Measurements from ENCODE around the gene DMRT2.

Gene DMRT2

GRCh38 chr9:1094749-1095148 lies 44.6 kb downstream of the DMRT2 start:
- no peak for DNase-seq (ENCODE audit: low read depth in 2 of 2)

GRCh38 chr9:1096155-1096964 lies 46.2 kb downstream of the DMRT2 start:
- no peak for DNase-seq (ENCODE audit: low read depth in 2 of 2)

DNA sequence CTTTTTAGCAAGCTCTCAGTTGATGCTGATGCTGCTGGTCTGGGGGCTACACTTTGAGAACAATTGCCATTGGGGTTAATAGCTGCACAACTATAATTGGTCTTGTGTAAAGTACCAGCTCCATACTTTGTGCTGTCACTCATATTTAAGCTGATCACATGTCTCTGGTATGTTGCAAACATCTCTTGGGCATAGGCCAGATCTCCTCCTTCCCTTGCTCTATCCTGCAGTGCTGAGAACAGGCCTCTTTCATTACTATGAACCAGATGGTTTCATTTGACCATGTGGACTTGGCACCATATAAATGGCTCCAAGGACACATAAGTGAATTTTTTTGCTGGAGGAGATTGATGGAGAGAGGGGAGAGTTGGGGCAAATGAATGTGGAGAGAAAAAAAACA lies 48.4 kb downstream of the DMRT2 start:
- DNase-seq (ENCODE audit: low read depth in 2 of 2): no peak

DNA sequence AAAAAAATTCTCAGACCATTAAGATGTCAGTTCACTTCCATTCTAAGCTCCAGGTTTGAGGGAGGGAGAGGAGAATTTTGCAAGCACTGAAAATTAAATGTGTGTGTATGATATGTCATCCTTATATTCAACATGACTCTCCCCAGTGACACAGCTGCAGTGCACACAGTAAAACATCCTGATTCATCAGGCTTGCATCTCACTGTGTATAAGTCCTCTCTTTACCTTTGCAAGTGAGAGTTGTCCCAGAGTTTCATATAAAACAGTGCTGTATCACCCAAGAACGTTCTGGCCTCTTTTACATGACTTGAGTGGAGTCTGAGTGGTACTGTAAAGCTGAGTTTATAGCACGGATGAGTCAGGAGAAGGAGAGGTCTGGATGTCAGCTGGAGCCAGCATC lies 50.0 kb downstream of the DMRT2 start:
- DNase-seq (ENCODE audit: low read depth in 2 of 2): no peak

GRCh38 chr9:1100945-1101344 lies 50.8 kb downstream of the DMRT2 start:
- peak; percentile 11 to 16 for DNase-seq (ENCODE audit: low read depth in 2 of 2)

DNA sequence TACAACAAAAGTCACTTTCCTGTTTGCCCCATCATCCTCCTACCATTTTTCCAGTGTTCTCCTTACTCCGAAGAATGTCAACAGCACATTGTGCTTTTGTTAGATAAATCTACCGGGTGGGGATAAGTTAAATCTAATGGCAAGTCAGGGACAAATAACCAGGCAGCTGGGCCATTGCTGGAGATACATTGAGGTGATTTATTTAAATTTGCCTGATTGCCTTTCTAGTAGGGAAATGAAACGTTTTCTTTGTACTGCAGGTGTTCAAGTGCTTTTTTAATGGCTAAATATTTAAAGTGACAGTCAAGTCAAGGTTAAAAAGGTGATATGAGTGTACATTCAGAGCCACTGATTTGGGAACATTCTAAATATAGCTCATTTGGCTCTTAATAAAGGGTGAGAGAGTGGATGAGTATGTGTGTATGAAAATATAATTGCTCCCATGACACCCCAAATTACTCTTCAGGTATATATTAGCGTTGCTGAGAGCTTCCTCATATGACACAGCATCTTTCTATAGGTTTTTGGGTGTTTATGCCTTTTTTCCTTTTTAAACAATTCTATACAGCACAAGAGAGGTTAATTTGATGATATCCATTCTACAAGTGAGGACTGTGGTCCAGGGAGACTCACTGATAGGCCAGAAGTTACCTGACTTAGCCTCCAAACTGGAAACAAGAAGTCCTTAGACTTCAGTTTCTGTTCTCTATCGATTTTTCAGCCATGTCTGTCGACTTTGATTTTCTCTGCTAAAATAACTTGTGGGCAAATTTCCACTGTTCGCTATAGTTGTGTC lies 51.9 kb downstream of the DMRT2 start:
- no peak for DNase-seq (ENCODE audit: low read depth in 2 of 2)

DNA sequence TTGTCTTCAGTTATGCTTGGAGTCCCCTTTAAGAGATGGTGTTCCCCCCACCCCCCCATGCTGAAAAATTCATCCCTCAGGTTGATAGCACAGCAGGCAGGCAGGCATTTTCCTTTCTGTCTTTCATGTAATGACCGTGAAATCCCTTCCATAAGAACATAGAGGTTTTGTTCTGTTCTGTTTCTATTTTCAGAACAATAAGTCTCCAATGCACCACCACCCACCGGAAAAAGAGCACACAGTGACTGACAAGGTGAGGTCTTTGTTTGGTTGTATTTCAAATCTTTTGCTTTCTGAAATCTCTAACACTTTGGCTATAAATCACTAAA lies 52.4 kb downstream of the DMRT2 start:
- DNase-seq (ENCODE audit: low read depth in 2 of 2): no peak
